SK-N-SH (cell line): ENCODE data around the gene SLC8A2.

ENCODE experiments used
- EP300 ChIP-seq, 2 experiments: IDR thresholded peaks; 2 replicates each; pipeline versions ENCODE4 v1.4.0 to v1.6.1; 2012; ENCODE audit warnings: borderline replicate concordance in 1 of 2, low read depth in 1 of 2, low read length in 1 of 2
- JUND ChIP-seq: IDR thresholded peaks from 2 replicates; pipeline ENCODE4 v1.4.0; 2012
- MXI1 ChIP-seq: IDR thresholded peaks from 2 replicates; pipeline ENCODE4 v1.6.1; 2012; ENCODE audit warnings: mild to moderate bottlenecking, low read depth, low read length, improper control_type of control experiment
- NRF1 ChIP-seq: IDR thresholded peaks from 2 replicates; pipeline ENCODE4 v1.6.1; 2012; ENCODE audit warnings: low read depth, mild to moderate bottlenecking, low read length
- RXRA ChIP-seq: IDR thresholded peaks from 2 replicates; pipeline ENCODE4 v1.4.0; 2012; ENCODE audit warnings: low read depth, mild to moderate bottlenecking, borderline replicate concordance
- TAF1 ChIP-seq: IDR thresholded peaks from 2 replicates; pipeline ENCODE4 v1.6.1; 2012; ENCODE audit warnings: low read depth, mild to moderate bottlenecking, low read length, moderate library complexity, borderline replicate concordance
- TF ChIP-seq, protein P1 (sequence below): fragments of 200-600 bp; sonication (generic); IDR thresholded peaks from 2 replicates; pipeline ENCODE4 v1.6.1; 2017; ENCODE audit warnings: antibody characterized with exemption, mild to moderate bottlenecking, moderate library complexity
- TF ChIP-seq, protein P2 (sequence below): IDR thresholded peaks from 2 replicates; pipeline ENCODE4 v1.4.0; 2012; ENCODE audit warnings: low read depth, borderline replicate concordance
- TF ChIP-seq, protein P3 (sequence below): IDR thresholded peaks from 2 replicates; pipeline ENCODE4 v1.6.1; 2012; ENCODE audit warnings: mild to moderate bottlenecking, low read depth, low read length, moderate library complexity

DNA sequence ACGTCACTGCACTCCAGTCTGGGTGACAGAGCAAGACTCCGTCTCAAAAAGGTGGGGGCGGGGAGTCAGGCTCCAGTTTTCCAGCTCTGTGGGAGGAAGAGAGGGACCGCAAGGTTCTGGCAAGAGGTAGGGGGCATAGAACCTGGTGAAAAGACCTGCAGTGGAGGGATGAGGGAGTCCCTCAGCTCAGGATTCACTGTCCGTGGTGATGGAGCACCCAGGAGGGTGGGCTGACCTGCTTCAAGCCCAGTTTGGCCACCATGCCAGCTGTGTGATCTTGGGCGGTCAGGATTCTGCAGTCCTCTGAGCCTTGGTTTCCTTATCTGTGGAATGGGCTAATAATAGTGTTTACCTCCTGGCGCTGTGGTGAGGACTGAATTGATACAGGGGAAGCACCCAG, 21.2 kb downstream of the SLC8A2 start:
- TF ChIP-seq JUND, result no peak
- TF ChIP-seq, protein P1, sequence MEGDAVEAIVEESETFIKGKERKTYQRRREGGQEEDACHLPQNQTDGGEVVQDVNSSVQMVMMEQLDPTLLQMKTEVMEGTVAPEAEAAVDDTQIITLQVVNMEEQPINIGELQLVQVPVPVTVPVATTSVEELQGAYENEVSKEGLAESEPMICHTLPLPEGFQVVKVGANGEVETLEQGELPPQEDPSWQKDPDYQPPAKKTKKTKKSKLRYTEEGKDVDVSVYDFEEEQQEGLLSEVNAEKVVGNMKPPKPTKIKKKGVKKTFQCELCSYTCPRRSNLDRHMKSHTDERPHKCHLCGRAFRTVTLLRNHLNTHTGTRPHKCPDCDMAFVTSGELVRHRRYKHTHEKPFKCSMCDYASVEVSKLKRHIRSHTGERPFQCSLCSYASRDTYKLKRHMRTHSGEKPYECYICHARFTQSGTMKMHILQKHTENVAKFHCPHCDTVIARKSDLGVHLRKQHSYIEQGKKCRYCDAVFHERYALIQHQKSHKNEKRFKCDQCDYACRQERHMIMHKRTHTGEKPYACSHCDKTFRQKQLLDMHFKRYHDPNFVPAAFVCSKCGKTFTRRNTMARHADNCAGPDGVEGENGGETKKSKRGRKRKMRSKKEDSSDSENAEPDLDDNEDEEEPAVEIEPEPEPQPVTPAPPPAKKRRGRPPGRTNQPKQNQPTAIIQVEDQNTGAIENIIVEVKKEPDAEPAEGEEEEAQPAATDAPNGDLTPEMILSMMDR, result no peak
- no peak for TF ChIP-seq MXI1
- TF ChIP-seq, protein P2, sequence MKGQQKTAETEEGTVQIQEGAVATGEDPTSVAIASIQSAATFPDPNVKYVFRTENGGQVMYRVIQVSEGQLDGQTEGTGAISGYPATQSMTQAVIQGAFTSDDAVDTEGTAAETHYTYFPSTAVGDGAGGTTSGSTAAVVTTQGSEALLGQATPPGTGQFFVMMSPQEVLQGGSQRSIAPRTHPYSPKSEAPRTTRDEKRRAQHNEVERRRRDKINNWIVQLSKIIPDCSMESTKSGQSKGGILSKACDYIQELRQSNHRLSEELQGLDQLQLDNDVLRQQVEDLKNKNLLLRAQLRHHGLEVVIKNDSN, result no peak
- TF ChIP-seq NRF1, result no peak
- no peak for TF ChIP-seq EP300 (IDR thresholded peaks at IDR 0.05; ENCODE audit: borderline replicate concordance in 1 of 2, low read depth in 1 of 2, low read length in 1 of 2)
- TF ChIP-seq TAF1, result no peak
- TF ChIP-seq, protein P3, sequence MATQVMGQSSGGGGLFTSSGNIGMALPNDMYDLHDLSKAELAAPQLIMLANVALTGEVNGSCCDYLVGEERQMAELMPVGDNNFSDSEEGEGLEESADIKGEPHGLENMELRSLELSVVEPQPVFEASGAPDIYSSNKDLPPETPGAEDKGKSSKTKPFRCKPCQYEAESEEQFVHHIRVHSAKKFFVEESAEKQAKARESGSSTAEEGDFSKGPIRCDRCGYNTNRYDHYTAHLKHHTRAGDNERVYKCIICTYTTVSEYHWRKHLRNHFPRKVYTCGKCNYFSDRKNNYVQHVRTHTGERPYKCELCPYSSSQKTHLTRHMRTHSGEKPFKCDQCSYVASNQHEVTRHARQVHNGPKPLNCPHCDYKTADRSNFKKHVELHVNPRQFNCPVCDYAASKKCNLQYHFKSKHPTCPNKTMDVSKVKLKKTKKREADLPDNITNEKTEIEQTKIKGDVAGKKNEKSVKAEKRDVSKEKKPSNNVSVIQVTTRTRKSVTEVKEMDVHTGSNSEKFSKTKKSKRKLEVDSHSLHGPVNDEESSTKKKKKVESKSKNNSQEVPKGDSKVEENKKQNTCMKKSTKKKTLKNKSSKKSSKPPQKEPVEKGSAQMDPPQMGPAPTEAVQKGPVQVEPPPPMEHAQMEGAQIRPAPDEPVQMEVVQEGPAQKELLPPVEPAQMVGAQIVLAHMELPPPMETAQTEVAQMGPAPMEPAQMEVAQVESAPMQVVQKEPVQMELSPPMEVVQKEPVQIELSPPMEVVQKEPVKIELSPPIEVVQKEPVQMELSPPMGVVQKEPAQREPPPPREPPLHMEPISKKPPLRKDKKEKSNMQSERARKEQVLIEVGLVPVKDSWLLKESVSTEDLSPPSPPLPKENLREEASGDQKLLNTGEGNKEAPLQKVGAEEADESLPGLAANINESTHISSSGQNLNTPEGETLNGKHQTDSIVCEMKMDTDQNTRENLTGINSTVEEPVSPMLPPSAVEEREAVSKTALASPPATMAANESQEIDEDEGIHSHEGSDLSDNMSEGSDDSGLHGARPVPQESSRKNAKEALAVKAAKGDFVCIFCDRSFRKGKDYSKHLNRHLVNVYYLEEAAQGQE, result no peak
- TF ChIP-seq RXRA, result no peak
